SU-DHL-6 (cell line): ENCODE measurements around the gene RRP1B.

Experiments
- EZH2phosphoT487 ChIP-seq: fragments of 200-600 bp; sonication (generic), shearing (Covaris generic); conservative IDR thresholded peaks from 2 replicates; pipeline ENCODE4 v1.6.1; 2018; ENCODE audit warnings: mild to moderate bottlenecking, antibody characterized with exemption, low read length, moderate library complexity, mixed read lengths
- TF ChIP-seq, protein P1 (sequence below): fragments of 200-600 bp; sonication (generic); IDR thresholded peaks from one replicate; pipeline ENCODE4 v1.5.1; 2017; ENCODE audit warnings: antibody characterized with exemption, mild to moderate bottlenecking, low read length, moderate library complexity; ENCODE audit not compliant: insufficient read depth, poor library complexity, severe bottlenecking

- TF ChIP-seq, protein P1, sequence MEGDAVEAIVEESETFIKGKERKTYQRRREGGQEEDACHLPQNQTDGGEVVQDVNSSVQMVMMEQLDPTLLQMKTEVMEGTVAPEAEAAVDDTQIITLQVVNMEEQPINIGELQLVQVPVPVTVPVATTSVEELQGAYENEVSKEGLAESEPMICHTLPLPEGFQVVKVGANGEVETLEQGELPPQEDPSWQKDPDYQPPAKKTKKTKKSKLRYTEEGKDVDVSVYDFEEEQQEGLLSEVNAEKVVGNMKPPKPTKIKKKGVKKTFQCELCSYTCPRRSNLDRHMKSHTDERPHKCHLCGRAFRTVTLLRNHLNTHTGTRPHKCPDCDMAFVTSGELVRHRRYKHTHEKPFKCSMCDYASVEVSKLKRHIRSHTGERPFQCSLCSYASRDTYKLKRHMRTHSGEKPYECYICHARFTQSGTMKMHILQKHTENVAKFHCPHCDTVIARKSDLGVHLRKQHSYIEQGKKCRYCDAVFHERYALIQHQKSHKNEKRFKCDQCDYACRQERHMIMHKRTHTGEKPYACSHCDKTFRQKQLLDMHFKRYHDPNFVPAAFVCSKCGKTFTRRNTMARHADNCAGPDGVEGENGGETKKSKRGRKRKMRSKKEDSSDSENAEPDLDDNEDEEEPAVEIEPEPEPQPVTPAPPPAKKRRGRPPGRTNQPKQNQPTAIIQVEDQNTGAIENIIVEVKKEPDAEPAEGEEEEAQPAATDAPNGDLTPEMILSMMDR = no peak
- no peak for TF ChIP-seq EZH2phosphoT487
Observed at GRCh38 chr21:43681650-43682049, 22.3 kb downstream of the RRP1B start.
